ENCODE measurements around the gene CSMD2.

CSMD2 gene

DNA sequence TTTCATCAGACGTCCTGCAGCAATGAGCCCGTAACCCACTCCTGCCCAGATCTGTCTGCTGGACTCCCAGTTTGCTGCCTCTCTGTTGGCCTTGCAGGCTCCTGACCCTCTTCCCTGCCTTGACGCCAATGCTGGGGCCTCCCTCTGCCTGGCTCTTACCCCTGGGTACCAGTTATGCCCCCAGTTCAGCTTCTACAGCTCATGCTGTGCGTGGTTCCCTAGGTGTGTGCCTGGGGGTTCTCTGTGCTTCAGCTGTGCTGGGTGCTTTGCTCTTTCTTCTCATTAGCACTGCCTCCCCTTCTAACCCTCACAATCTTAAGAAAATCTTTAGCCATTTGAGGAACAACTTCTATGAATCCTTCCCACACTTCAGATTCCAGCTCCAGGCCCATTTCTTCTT is 541.2 kb downstream of the CSMD2 start:
- no peak overlapping the region for H3K27ac ChIP-seq (ENCODE audit: low read depth, low read length)
- H3K9me3 ChIP-seq (ENCODE audit: control insufficient read depth, insufficient read depth, low read length): no peaks in the 10 kb centered on the region
- peaks cover 11% of the 10 kb centered on the region; the same call in 1 of the 2 replicates for H3K36me3 ChIP-seq (ENCODE audit: control insufficient read depth, insufficient read depth, low read length)
- no peak overlapping the region for H3K9ac ChIP-seq (ENCODE audit: low read depth, low read length)
- no peaks in the 10 kb centered on the region for H3K27me3 ChIP-seq (ENCODE audit: control insufficient read depth, insufficient read depth, low read length)
- no peak overlapping the region for H3K4me3 ChIP-seq (ENCODE audit: low read depth, low read length)
- no peaks in the 10 kb centered on the region for H3K4me1 ChIP-seq (ENCODE audit: control insufficient read depth, insufficient read depth, low read length)

DNA sequence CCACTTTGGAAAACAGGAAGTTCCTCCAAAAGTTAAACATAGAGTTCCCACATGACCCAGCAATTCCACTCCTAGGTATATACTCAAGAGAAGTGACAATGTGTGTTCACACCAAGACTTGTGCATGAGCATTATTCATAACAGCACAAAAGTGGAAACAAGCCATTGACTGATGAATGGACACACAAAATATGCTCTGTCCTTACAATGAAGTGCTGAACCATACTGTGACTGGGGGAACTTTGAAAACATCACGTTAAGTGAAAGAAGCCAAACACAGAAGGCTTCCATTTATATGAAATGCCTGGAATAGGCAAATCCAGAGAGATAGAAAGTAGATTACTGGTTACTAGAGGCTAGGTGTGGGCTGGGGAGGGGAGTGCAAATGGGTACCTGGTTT is 542.3 kb downstream of the CSMD2 start:
- Histone ChIP-seq H3K4me3 (ENCODE audit: low read depth, low read length) (no peak overlapping the region), H3K9me3 (ENCODE audit: control insufficient read depth, insufficient read depth, low read length) (no peaks in the 10 kb centered on the region), H3K9ac (ENCODE audit: low read depth, low read length) (no peak overlapping the region), H3K27me3 (ENCODE audit: control insufficient read depth, insufficient read depth, low read length) (no peaks in the 10 kb centered on the region), H3K36me3 (ENCODE audit: control insufficient read depth, insufficient read depth, low read length) (peaks cover 11% of the 10 kb centered on the region; the same call in 1 of the 2 replicates), H3K27ac (ENCODE audit: low read depth, low read length) (no peak overlapping the region), H3K4me1 (ENCODE audit: control insufficient read depth, insufficient read depth, low read length) (no peaks in the 10 kb centered on the region)

DNA sequence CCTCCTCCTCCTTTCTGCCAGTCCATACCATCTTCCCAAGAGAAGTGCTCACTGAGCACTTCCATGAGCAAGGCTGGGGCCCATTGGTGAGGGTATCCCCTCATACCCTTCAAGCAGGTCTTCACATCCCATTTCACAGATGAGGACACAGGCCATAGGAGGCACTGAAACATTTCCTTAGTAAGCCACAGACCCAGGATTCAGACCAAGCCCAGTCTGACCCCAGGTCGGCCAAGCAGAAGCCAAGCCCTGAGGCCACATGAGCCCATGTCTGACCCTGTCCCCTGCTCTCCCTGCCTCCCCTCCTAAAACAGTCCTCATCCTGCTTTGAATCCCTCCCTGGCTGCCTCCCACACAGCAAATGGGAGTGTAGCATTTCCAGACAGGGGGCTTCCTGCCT is 546.4 kb downstream of the CSMD2 start:
- Histone ChIP-seq H3K4me3 (ENCODE audit: low read depth, low read length) (no peak overlapping the region), H3K9me3 (ENCODE audit: control insufficient read depth, insufficient read depth, low read length) (no peaks in the 10 kb centered on the region), H3K27ac (ENCODE audit: low read depth, low read length) (no peak overlapping the region), H3K36me3 (ENCODE audit: control insufficient read depth, insufficient read depth, low read length) (peaks cover 11% of the 10 kb centered on the region; the same call in 1 of the 2 replicates), H3K27me3 (ENCODE audit: control insufficient read depth, insufficient read depth, low read length) (no peaks in the 10 kb centered on the region), H3K4me1 (ENCODE audit: control insufficient read depth, insufficient read depth, low read length) (no peaks in the 10 kb centered on the region), H3K9ac (ENCODE audit: low read depth, low read length) (no peak overlapping the region)

DNA sequence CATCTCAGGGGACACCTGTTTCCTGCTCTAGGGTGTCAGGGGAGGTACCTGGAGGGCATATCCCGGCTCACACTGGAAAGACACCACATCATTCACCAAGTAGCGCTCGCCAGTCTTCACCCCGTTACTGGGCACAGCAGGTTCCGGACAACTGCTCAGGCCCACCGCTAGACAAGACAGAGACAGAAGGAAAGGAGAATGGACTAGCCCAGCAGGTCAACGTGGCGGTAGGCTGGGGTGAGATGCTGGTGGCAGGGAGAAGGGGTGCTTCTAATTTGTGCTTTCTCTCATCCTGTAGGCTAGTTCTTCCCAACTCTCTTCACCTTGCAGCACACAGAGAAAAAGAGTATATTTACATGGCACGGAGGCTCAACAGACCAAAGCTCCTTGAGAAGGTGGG is 547.6 kb downstream of the CSMD2 start:
- Histone ChIP-seq H3K9ac (ENCODE audit: low read depth, low read length) (no peak overlapping the region), H3K9me3 (ENCODE audit: control insufficient read depth, insufficient read depth, low read length) (no peaks in the 10 kb centered on the region), H3K4me3 (ENCODE audit: low read depth, low read length) (no peak overlapping the region), H3K4me1 (ENCODE audit: control insufficient read depth, insufficient read depth, low read length) (no peaks in the 10 kb centered on the region), H3K27me3 (ENCODE audit: control insufficient read depth, insufficient read depth, low read length) (no peaks in the 10 kb centered on the region), H3K27ac (ENCODE audit: low read depth, low read length) (no peak overlapping the region), H3K36me3 (ENCODE audit: control insufficient read depth, insufficient read depth, low read length) (0 out of 2 replicates have a peak, but pooled peaks cover 5% of the 10 kb centered on the region)

DNA sequence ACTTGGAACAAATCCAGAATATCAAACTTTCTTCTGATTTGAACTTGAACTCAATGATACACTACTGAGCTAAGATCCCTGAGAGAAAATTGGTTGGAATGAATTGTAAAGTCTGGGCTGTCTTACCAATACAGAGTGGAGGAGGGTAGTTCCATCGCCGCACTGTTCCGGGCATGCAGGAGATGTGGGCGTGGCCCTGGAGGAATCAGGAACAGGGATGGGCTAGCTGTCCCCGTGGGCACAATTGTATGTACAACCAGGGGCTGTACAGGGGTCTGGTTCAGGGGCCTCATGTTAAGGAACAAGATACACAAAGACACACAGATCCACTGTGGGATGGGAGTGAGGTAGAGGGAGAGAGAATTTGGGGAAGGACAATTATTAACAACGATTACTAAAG is 548.2 kb downstream of the CSMD2 start:
- Histone ChIP-seq H3K27me3 (ENCODE audit: control insufficient read depth, insufficient read depth, low read length) (no peaks in the 10 kb centered on the region), H3K4me1 (ENCODE audit: control insufficient read depth, insufficient read depth, low read length) (no peaks in the 10 kb centered on the region), H3K9ac (ENCODE audit: low read depth, low read length) (no peak overlapping the region), H3K36me3 (ENCODE audit: control insufficient read depth, insufficient read depth, low read length) (0 out of 2 replicates have a peak, but pooled peaks cover under 1% of the 10 kb centered on the region), H3K9me3 (ENCODE audit: control insufficient read depth, insufficient read depth, low read length) (no peaks in the 10 kb centered on the region), H3K27ac (ENCODE audit: low read depth, low read length) (no peak overlapping the region), H3K4me3 (ENCODE audit: low read depth, low read length) (no peak overlapping the region)

DNA sequence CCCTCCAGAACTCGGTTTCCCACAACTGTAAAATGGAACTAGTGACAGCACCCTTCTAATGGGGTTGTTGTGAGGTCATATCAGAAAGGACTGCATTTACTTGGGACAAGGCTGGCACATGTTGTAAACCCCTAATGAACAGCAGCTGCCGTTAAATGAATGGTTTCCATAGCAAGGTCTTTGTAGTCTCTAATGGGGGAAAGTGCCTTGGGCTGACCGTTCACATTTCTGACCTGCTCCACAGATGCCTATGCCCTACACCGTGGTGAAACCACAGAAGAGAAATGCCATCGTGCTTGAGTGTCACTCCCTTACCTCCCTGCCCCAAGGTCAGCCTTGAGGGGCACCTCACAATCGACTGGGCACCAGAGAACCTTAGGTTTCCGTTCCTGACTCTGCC is 549.5 kb downstream of the CSMD2 start:
- Histone ChIP-seq H3K4me3 (ENCODE audit: low read depth, low read length) (no peak overlapping the region), H3K9ac (ENCODE audit: low read depth, low read length) (no peak overlapping the region), H3K9me3 (ENCODE audit: control insufficient read depth, insufficient read depth, low read length) (no peaks in the 10 kb centered on the region), H3K4me1 (ENCODE audit: control insufficient read depth, insufficient read depth, low read length) (no peaks in the 10 kb centered on the region), H3K27ac (ENCODE audit: low read depth, low read length) (no peak overlapping the region), H3K27me3 (ENCODE audit: control insufficient read depth, insufficient read depth, low read length) (no peaks in the 10 kb centered on the region), H3K36me3 (ENCODE audit: control insufficient read depth, insufficient read depth, low read length) (no peaks in the 10 kb centered on the region)

DNA sequence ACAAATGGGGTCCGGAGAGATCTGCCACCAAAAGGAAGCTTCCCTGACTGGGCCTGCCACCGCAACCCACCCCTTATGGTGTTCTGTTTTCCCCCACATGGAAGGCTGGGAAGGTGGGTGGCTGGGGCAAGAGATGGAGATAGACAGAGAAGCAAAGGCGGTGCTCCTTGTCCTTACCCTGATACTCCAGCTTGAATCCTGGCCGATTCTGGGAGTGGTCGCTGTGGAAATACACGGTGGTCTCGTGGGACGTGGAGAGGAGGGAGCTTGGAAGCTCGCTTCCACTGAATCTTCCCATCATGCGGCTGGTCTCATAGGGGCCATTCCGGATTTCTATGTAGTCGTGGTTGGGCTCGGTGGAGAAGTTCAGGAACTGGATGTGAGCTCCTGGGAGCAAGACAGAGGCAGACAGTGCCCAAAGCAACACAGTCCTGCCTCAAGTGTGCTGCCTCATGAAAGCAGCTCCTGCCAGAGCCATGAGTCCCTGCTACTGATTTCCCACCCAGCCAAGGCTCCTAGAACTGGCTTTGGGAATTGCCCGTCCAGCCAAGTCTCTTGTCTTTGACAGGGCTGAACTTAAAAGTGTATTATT is 554.1 kb downstream of the CSMD2 start:
- Histone ChIP-seq H3K4me3 (ENCODE audit: low read depth, low read length) (no peak overlapping the region), H3K27me3 (ENCODE audit: control insufficient read depth, insufficient read depth, low read length) (no peaks in the 10 kb centered on the region), H3K4me1 (ENCODE audit: control insufficient read depth, insufficient read depth, low read length) (no peaks in the 10 kb centered on the region), H3K9ac (ENCODE audit: low read depth, low read length) (no peak overlapping the region), H3K9me3 (ENCODE audit: control insufficient read depth, insufficient read depth, low read length) (no peaks in the 10 kb centered on the region), H3K36me3 (ENCODE audit: control insufficient read depth, insufficient read depth, low read length) (no peaks in the 10 kb centered on the region), H3K27ac (ENCODE audit: low read depth, low read length) (no peak overlapping the region)

DNA sequence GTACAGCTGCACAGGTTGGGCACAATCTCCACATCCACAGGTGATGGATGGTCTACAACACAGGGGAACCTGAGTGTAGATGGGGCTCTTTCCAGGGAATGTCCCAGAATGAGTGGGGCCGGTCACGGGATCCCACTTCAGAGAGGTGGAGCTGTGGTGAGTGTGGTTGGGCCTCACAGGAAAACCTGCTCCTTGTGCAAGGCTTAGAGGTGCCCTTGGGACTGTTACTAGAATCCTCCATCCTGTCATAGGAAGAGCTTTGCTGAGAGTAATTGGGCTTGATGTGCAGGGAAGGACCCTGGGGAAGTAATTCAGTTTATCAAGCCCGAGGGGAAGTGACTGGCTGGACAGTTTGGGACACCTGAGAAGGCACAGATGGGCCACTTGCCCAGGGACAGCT is 554.6 kb downstream of the CSMD2 start:
- no peaks in the 10 kb centered on the region for H3K4me1 ChIP-seq (ENCODE audit: control insufficient read depth, insufficient read depth, low read length)
- H3K27me3 ChIP-seq (ENCODE audit: control insufficient read depth, insufficient read depth, low read length): no peaks in the 10 kb centered on the region
- no peak overlapping the region for H3K27ac ChIP-seq (ENCODE audit: low read depth, low read length)
- no peaks in the 10 kb centered on the region for H3K36me3 ChIP-seq (ENCODE audit: control insufficient read depth, insufficient read depth, low read length)
- H3K4me3 ChIP-seq (ENCODE audit: low read depth, low read length): no peak overlapping the region
- H3K9ac ChIP-seq (ENCODE audit: low read depth, low read length): no peak overlapping the region
- H3K9me3 ChIP-seq (ENCODE audit: control insufficient read depth, insufficient read depth, low read length): no peaks in the 10 kb centered on the region

DNA sequence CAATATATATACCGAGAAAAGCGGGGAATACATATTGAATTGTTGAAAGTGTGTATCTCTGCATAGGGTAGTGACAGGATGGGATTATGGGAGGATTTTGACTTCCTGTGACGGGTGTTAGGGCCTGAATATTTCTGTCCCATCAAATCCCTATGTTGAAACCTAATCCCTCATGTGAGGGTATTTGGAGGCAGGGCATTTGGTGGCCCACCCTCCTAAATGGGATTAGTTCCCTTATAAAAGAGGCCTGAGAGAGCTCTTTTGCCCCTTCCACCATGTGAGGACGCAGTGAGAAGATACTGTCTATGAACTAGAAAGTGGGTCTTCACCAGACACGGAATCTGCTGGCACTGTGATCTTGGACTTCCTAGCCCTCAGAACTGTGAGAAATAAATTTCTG is 555.3 kb downstream of the CSMD2 start:
- Histone ChIP-seq H3K36me3 (ENCODE audit: control insufficient read depth, insufficient read depth, low read length) (no peaks in the 10 kb centered on the region), H3K4me3 (ENCODE audit: low read depth, low read length) (no peak overlapping the region), H3K9me3 (ENCODE audit: control insufficient read depth, insufficient read depth, low read length) (no peaks in the 10 kb centered on the region), H3K27ac (ENCODE audit: low read depth, low read length) (no peak overlapping the region), H3K9ac (ENCODE audit: low read depth, low read length) (no peak overlapping the region), H3K27me3 (ENCODE audit: control insufficient read depth, insufficient read depth, low read length) (no peaks in the 10 kb centered on the region), H3K4me1 (ENCODE audit: control insufficient read depth, insufficient read depth, low read length) (no peaks in the 10 kb centered on the region)

DNA sequence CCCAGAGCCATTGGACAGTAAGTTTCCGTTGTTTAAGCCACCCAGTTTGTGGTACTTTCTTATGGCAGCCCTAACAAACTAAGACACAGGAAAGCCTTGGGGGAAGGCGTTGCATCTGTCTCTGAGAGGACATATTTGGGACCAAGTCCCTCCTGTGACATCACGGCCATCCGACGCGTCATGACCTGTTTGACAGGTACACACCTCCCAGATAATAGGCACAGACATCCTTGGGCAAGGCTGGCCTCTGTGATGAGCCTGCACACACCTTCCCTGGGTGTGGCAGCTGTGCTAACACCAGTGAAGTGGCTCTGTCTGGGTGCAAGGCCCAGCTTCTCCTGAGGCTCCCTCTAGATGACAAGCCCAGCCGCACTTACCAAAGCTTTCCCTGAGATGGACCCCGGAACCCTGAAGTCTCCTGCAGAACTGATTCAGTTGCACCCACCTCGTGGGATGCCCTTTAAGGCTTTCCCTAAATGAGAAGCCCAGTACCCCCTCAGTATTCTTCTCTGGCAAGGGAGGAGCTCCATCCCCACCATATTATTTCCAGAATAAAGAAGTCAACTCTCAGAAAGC is 556.1 kb downstream of the CSMD2 start:
- no peaks in the 10 kb centered on the region for H3K9me3 ChIP-seq (ENCODE audit: control insufficient read depth, insufficient read depth, low read length)
- no peaks in the 10 kb centered on the region for H3K27me3 ChIP-seq (ENCODE audit: control insufficient read depth, insufficient read depth, low read length)
- H3K4me1 ChIP-seq (ENCODE audit: control insufficient read depth, insufficient read depth, low read length): no peaks in the 10 kb centered on the region
- H3K27ac ChIP-seq (ENCODE audit: low read depth, low read length): no peak overlapping the region
- H3K36me3 ChIP-seq (ENCODE audit: control insufficient read depth, insufficient read depth, low read length): no peaks in the 10 kb centered on the region
- no peak overlapping the region for H3K4me3 ChIP-seq (ENCODE audit: low read depth, low read length)
- no peak overlapping the region for H3K9ac ChIP-seq (ENCODE audit: low read depth, low read length)

DNA sequence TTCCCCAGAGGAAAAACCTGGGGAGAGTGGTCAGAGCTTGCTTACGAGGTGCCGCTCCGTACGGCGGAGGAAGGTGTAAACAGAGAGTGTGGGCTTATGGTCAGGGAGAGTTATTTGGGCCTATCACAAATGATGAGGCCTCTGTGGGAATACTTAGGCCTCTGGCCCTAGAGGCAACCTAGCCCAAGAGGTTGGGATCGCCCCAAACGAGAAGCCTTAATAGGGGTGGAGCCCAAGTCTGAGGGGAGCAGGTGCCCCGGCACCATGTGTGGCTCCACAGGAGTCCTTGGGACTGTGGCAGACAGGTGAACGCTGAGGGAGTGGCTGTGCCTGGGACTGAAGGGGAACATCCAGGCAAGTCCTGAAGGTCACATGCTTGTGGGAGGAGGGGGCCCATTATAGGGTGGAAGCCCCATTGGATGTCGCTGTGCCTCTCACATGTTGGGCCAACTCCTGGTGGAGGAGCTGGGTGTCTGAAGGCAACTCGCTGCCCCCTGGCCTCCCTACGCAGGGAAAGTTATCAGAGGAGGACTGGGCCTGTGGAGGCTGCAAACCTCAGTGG is 557.5 kb downstream of the CSMD2 start:
- H3K36me3 ChIP-seq (ENCODE audit: control insufficient read depth, insufficient read depth, low read length): no peaks in the 10 kb centered on the region
- no peak overlapping the region for H3K4me3 ChIP-seq (ENCODE audit: low read depth, low read length)
- H3K9me3 ChIP-seq (ENCODE audit: control insufficient read depth, insufficient read depth, low read length): no peaks in the 10 kb centered on the region
- no peaks in the 10 kb centered on the region for H3K27me3 ChIP-seq (ENCODE audit: control insufficient read depth, insufficient read depth, low read length)
- H3K27ac ChIP-seq (ENCODE audit: low read depth, low read length): no peak overlapping the region
- no peak overlapping the region for H3K9ac ChIP-seq (ENCODE audit: low read depth, low read length)
- H3K4me1 ChIP-seq (ENCODE audit: control insufficient read depth, insufficient read depth, low read length): no peaks in the 10 kb centered on the region

All from HUES48 (cell line).